Stimulated activated CD4-positive, alpha-beta T cell treated with anti-CD3 and anti-CD28 coated beads, TNF-alpha, amount 100 ng/mL, for 48 hours (primary cell): ENCODE results near the gene HMGCR.

Source experiments
- DNase-seq, 3 donors: peaks; one replicate each; pipeline ENCODE4 v3.0.0-alpha.2; 2020; ENCODE audit warnings: low read depth in 3 of 3

HMGCR gene

DNA sequence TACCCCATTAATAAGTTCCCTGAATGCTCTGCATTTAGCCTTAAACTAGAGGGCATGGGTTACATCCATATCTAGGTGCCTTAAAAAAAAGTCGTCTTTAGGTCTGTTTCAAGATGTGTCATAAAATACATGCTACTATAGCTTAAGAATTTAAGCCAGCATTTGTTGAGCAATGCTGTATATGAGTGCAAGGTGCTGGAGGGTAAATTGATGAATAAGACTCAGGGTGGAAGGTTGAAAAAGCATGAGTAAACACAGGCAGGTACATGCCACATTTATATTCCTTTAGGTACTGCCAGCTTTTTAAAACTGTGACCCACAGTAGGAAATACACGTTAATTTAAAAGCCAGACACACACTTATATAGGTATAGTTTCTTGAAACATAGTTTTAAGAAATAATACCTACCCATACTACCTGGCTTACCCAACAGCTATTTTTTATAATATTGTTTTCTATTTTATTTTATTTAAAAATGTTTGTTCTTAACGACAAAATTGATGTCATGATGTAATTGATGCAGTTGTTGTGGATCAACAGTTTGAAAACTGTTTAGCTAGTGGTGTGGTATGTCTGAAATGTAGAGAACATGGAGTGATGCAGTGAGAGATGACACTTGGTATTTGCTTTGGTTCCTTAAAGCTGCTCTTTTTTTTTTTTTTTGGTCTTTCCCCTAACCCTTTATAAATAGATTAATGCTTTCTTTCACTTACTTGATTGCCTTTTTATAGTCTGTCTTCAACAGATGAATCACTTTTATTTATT is 3.9 kb downstream of the HMGCR start:
- no peak for DNase-seq

GRCh38 chr5:75341934-75342333 is 4.9 kb downstream of the HMGCR start:
- no peak for DNase-seq

DNA sequence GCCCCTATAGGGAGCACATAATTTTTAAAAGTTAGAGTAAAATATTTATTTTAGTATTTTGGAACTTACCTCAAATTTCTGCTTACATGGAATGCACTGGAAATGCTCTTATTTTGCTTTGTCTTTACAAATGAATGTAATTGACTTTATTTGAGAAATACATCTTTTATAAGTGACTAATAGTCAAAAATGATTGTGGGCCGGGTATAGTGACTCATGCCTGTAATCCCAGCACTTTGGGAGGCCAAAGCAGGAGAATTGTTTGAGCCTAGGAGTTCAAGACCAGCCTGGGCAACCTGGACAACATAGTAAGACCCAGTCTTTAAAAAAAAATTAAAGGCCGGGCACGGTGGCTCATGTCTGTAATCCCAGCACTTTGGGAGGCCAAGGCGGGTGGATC is 5.8 kb downstream of the HMGCR start:
- DNase-seq = no peak

DNA sequence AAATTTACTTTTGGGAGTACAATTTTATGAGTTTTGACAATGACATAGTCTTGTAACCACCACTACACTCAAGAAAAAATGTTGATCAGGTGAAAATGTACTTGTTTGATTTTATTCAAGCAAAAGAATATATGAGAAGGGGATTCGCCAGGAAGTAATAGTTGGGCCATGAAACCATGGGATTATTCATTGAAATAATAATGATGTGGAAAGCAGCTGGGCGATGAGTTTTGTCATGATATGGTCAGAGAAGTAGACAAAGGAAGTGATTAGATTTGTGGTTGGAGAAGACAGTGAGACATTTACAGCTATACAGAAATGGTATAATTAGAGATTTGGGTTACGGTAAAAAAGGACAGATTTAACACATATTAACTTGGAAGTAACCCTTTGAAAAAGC is 11.2 kb downstream of the HMGCR start:
- no peak for DNase-seq

DNA sequence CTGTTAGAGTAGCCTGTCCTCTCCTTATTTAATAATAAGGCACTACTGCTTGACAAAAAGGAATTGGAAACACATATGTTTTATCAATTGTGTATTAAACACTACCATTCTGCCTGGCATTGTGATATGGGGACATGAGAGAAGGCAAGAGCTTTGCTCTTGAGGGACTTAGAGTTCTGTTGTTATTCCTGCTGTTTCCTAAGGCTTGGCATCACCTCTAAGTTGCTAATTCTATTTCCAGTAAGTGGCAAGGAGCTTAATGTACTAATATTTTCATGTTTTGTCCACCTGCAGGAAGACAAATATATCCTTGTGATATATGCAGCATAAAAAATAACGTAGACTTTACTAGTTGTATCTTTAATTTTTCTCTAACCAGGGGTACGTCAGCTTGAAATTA is 12.6 kb downstream of the HMGCR start:
- no peak for DNase-seq

GRCh38 chr5:75351139-75351926 is 14.3 kb downstream of the HMGCR start:
- DNase-seq = no peak

DNA sequence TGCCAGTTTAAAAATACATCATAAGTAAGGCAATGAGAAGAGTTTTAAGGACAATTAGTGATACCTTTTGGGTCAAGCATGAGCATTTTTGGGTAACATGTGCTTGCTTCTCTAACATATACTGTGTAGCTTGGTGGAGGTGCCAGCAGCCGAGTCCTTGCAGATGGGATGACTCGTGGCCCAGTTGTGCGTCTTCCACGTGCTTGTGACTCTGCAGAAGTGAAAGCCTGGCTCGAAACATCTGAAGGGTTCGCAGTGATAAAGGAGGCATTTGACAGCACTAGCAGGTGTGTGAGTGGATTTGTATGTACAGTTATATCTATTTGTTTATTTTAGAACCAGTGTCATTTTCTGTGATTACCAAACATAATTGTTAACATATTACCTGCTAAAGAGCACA is 18.2 kb downstream of the HMGCR start:
- no peak for DNase-seq

DNA sequence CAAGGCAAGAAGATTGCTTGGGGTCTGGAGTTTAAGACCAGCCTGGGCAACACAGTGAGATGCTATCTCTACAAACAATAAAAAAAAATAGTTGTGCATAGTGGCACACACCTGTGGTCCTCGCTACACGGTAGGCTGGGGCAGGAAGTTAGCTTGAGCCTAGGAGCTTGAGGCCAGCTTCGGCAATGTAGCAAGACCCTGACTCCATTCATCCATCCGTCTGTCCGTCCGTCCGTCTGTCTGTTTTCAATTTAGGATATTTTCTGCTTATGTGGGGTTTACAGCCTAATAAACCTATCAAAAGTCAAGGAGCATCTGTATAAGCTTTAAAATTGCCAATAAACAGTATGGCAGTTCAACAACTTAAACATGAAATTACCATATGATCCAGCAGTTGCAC is 19.7 kb downstream of the HMGCR start:
- no peak for DNase-seq

DNA sequence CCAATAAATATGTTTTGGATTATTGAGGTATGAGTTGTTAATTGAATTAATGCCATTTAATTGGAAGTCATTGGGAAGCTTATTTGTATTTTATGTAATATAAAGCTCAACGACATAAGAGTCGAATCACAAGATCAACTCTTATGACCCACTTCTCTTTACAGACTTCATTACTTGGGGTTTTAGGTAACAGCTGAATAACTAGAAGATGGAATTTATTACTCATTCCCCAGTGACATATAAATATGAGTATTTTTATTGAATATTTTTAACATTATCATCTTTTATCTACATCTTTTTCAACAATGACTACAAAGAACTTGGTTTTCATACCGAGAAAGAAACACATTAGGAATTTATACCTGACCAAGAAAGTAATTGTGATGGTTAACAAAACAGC is 21.1 kb downstream of the HMGCR start:
- no peak for DNase-seq

DNA sequence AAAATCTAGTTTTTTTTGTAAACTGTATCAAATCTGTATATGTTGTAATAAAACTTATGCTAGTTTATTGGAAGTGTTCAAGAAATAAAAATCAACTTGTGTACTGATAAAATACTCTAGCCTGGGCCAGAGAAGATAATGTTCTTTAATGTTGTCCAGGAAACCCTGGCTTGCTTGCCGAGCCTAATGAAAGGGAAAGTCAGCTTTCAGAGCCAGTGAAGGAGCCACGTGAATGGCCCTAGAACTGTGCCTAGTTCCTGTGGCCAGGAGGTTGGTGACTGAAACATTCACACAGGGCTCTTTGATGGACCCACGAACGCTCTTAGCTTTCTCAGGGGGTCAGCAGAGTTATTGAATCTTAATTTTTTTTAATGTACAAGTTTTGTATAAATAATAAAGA is 24.3 kb downstream of the HMGCR start:
- DNase-seq = no peak

- DNase-seq = no peak
Measured at GRCh38 chr5:75362474-75362975, 25.5 kb downstream of the HMGCR start.

- no peak for DNase-seq
Measured at GRCh38 chr5:75363111-75363510, 26.1 kb downstream of the HMGCR start.

DNA sequence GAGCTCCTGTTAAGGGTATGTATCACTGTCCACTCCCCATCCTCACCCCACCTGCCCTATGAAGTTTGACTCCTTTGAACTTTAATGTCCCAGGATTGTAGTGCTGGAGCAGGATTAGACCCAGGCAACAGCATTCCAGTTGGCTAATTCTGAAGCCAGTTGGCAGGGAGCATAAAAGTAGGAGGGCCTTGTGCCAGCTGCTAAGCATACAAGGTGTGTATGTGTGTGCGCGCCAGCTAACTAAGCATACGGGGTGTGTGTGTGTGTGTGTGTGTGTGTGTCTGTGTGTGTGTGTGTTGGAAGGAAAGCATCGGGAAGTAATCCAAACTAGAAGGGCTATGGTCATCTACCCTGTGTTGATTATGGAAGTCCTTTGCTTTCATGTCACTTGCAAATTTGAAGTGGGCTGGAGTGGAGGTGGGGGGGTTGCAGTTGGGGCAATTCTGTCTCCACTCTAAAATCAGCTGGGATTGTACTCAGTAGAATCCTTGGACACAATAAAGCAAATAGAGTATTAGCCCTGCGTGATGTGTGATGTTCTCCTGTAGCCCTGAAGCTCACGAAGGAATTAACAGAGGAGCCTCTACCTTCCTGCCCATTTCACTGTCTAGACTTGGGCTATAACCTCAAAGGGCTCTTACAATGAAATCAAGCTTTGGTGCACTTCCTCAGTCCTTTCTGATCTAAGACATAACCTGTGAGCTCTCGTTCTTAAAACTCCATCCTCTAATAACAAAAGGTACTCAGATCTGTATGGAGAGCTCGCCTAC is 26.9 kb downstream of the HMGCR start:
- DNase-seq = no peak

DNA sequence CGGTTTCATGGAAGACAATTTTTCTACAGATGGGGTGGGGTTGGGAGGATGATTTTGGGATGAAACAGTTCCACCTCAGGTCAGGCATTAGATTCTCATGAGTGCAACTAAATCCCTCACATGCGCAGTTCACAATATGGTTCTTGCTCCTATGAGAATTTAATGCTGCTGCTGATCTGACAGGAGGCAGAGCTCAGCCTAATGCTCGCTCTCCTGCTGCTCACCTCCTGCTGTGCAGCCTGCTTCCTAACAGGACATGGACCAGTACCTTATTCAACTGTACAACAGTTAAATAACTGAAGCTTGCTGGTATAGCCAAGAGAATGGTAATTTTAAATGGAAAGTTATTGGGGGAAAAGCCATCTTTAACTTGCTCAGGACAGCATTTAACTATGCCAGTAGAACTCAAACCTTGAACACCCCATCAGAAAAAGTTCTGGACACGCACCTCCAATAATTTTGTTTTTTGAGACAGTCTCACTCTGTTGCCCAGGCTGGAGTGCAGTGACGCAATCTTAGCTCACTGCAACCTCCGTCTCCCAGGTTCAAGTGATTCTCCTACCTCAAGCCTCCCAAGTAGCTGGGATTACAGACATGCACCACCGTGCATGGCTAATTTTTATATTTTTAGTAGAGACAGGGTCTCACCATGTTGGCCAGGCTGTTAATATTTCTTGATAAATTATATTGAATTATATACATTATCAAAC is 27.7 kb downstream of the HMGCR start:
- DNase-seq = no peak

- DNase-seq = no peak
Measured at GRCh38 chr5:75365740-75366139, 28.7 kb downstream of the HMGCR start.

- no peak for DNase-seq
Measured at GRCh38 chr5:75366787-75367186, 29.8 kb downstream of the HMGCR start.

- no peak for DNase-seq
Measured at GRCh38 chr5:75367401-75367800, 30.4 kb downstream of the HMGCR start.

GRCh38 chr5:75368391-75368790 is 31.4 kb downstream of the HMGCR start:
- no peak for DNase-seq

- DNase-seq = no peak
Measured at GRCh38 chr5:75373862-75374261, 36.8 kb downstream of the HMGCR start.

DNA sequence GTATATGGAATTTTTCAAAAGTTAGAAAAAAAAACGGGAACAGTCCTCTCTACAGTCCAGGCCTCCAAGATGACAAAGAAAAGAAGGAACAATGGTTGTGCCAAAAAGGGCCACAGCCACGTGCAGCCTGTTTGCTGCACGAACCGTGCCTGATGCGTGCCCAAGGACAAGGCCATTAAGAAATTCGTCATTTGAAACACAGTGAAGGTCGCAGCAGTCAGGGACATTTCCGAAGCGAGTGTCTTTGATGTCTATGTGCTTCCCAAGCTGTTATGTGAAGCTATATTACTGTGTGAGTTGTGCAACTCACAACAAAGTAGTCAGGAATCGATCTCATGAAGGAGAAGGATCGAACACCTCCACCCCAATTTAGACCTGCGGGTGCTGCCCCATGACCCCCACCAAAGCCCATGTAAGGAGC is 37.4 kb downstream of the HMGCR start:
- no peak for DNase-seq

GRCh38 chr5:75375414-75375813 is 38.4 kb downstream of the HMGCR start:
- no peak for DNase-seq

DNA sequence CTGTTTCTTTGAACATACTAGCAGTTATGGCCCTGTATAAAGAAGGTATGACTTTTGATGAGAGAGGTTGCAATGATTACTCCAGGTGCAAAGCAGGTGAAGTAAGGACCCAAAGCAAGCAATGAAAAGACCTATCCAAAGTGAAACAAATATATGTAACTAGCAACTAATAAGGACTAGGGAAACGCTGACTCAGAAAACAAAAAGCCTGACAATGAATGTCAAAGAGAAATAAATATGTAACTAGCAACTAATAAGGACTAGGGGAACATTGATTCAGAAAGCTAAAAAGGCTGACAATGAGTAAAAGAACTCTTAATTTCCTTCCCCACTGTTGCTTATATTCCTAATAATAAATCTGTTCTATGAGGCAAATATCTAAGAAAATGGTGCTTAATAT is 43.1 kb downstream of the HMGCR start:
- DNase-seq = no peak
